Activated effector memory CD4-positive, alpha-beta T cell treated with anti-CD3 and anti-CD28 coated beads, Interleukin-2, amount 50 U/mL, for 16 hours (primary cell): Measurements from ENCODE around the gene SNN.

Experiments used
- DNase-seq: peaks from one replicate; pipeline ENCODE4 v3.0.0-alpha.2; 2020

Gene SNN

DNA sequence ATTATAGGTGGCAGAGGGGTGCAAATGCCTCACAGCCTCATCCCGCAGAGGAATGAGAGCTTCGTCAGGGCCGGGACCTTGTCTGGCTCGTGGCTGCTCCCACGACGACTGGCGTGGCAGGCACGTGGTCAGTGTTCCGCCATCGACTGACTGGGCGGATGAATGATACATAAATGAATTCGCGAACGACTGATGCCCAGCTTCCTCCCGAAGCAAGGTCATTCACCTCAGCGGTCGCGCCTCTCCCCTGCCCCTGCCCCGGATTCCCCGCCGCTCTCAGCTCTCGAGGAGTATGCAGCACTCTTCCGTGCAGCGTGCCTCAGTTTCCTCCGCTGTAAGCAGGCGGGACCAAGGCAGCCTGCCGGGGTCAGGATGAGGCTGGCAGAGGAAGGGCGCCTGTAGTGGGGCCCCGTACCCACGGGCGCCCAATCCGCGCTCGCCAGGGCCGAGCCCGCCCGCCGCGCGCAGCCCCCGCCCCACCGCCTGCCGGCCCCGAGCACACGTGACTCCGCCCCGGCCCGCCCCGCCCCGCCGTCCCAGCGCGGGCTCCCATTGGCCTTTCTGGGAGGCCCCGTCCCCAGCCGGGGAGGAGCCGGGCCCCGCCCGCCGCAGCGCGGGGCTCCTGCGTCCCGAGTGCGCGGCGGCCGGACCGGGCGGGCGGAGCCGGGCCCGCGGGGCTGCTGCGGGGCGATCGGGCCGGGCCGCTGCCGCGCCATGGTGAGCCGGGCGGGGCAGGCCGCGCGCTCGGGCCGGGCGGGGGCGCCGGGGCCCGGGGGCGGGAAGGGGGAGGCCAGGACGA lies at the start of gene SNN:
Gene SNN (plus strand): TSS at position 632 of the 799 bp plus-strand sequence. CDS start 7,605 bp downstream, outside the sequence.
- peak; percentile 95 for DNase-seq

- DNase-seq, result peak; percentile 66
Measured at GRCh38 chr16:11619327-11619851, 48.9 kb upstream of the SNN start.

DNA sequence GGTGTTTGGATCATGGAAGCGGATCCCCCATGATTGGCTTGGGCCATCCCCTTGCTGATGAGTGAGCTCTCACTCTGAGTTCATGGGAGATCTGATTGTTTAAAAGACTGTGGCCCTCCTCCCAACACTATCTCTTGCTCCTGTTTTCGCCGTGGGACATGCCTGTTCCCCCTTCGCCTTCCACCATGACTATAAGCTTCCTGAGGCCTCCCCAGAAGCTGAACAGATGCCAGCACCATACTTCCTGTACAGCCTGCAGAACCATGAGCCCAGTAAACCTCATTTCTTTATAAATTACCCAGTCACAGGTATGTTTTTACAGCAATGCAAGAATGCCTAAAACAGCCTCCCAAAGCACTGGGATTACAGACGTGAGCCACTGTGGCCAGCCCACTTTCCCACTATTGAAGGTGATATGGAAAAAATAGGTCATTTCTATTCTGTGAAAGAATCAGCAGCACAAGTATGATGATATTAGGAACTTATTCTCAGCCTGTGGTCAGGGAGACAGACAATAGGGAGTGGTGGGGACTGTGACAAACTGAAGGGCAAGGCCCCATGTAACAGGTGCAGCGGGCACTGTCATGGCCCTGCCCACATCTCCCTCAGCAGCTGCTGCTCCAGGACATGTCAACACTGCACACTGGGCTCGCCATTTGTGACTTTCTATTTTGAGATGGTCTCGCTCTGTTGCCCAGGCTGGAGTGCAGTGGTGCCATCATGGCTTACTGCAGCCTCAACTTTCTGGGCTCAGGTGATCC lies 47.8 kb upstream of the SNN start:
- no peak for DNase-seq

GRCh38 chr16:11621539-11621919 lies 46.7 kb upstream of the SNN start:
- no peak for DNase-seq

GRCh38 chr16:11621920-11622651 lies 46.2 kb upstream of the SNN start:
- DNase-seq, result peak; percentile 70

GRCh38 chr16:11624205-11624604 lies 44.0 kb upstream of the SNN start:
- no peak for DNase-seq

- no peak for DNase-seq
Measured at GRCh38 chr16:11624636-11625607, 43.3 kb upstream of the SNN start.

DNA sequence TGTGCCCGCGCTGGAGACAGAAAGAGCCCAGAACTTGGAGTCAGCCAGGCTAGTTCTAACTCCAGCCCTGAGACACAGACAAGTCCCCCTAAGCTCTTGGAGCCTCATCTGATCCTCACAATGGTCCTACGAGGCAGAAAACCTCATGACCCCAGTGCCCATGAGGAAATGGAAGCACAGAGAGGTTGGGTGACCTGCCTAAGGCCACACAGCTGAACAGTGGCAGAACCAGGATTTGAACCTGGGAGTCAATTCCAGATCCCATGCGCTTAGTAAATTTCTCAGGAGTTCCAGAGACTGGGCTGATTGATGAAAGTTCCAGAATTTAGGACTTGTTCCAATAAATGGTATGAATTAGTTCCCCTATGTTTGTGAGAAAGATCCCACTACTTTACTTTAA lies 42.5 kb upstream of the SNN start:
- DNase-seq, result no peak

DNA sequence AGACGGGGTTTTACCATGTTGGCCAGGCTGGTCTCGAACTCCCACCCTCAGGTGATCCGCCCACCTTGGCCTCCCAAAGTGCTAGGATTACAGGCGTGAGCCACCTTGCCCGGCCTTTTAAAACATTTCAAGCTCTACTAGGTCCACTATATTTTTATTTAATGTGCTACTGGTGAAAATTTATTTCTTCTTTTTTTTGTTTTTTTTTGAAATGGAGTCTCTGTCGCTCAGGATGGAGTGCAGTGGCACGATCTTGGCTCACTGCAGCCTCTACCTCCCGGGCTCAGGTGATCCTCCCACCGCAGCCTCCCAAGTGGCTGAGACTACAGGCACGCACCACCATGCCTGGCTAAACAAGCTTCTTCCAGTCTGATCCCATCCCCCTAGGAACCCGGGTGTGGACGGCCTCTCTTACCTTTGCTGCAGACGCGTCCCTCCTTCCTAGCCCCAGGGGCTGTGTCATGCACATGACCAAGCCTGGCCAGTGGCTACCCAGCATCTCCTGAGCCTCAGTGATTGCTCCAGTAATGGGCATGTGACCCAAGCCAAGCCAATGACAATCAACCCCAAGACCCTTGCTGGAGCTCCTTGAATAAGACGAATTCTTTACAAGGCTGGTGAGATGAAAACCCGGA lies 41.5 kb upstream of the SNN start:
- no peak for DNase-seq

DNA sequence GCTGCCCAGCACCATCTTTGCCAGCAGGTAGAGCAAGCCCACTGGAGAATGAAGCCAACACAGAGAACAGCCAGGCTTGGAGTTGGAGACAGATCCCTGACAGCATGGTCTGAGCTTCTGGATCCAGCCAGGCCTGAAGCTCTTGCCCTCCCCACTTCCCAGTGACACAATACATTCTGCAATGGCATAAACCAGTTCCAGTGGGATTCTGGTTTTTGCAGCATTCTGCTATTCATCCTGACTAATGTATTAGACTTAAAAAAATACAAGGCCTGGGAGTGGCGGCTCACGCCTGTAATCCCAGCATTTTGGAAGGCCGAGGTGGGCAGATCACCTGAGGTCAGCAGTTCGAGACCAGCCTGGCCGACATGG lies 41.0 kb upstream of the SNN start:
- no peak for DNase-seq

GRCh38 chr16:11627822-11628457 lies 40.3 kb upstream of the SNN start:
- DNase-seq, result no peak

- DNase-seq, result no peak
Measured at GRCh38 chr16:11629071-11630030, 38.9 kb upstream of the SNN start.

DNA sequence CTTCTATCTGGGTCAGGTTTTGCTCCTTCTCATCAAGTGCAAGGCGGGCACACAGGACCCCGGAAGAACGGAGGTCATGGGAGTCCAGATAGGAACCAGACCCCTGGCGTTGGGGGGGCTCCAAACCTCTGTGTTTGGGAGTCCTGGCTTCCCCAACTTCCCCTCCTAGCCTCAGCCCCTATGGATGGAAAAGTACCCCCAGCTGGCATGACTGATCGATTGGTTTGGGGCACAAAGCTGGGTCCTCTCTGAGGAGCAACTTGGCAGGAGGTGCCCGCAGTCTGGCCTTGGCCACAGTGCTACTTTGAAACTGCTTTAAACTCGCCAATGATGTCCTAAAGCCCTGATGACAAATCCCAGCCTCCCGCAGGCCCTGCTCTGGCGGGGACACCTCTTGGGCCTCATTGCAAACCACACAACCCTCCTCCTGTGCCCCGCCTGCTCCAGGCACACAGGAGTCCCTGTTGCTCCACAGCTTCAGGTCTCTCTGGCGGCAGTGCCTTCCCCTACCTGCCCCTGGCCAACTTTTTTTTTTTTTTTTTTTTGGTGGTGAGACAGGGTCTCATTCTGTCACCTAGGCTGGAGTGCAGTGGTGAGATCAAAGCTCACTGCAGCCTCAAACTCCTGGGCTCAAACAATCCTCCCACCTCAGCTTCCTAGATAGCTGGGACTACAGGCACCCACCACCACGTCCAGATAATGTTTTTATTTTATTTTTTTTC lies 38.0 kb upstream of the SNN start:
- DNase-seq, result no peak

GRCh38 chr16:11630768-11631056 lies 37.5 kb upstream of the SNN start:
- no peak for DNase-seq

DNA sequence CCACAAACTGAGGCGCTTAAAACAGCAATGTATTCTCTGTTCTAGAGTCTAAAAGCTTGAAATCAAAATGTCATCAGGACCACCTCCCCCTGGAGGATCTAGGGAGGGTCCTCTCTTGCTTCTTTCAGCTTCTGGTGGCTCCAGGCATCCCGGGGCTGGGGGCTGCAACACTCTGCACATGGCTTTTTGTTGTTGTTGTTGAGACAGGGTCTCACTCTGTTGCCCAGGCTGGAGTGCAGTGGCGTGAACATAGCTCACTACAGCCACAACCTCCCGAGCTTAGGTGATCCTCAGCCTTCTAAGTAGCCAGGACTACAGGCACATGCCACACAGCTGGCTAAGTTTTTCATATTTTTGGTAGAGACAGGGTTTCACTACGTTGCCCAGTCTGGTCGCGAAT lies 37.0 kb upstream of the SNN start:
- DNase-seq, result no peak

GRCh38 chr16:11632455-11632939 lies 35.8 kb upstream of the SNN start:
- DNase-seq, result no peak

- no peak for DNase-seq
Measured at GRCh38 chr16:11633113-11633512, 35.1 kb upstream of the SNN start.

DNA sequence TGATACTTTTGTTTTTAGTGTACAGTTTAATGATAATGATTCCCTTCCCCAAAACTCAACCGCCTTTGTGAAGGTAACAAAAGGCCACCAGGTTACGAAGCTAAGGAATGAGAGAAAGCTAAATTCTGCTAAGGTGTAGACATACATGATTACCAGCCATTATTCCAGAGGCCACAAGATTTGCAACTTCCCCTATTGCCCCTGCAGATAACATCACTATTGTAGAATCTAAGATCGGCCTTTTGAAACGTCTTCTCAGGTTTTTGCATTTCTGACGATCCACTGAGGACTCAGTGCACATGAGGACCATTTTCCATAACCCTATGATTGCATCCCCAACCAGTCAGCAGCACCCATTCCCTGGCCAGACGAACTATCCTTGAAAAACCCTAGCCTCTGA lies 33.9 kb upstream of the SNN start:
- DNase-seq, result no peak

GRCh38 chr16:11635113-11635652 lies 33.1 kb upstream of the SNN start:
- DNase-seq, result no peak
